Stomach (tissue), 9 donors: Measurements from ENCODE around the gene KIAA2012. TPM values are rescaled to one million over a fixed set of nuclear protein-coding genes. Genes with fewer than 3 reads are reported as not detected.
A peak's percentile ranks its signal among the peaks of the same experiment; 100 is the strongest.

ENCODE experiments used
- DNase-seq, 2 donors: peaks; one replicate each; pipeline versions ENCODE4 v3.0.0 to v3.0.0-alpha.2; 2013 to 2019
- H3K27ac ChIP-seq, 5 donors: fragments of 200-600 bp in 4 of 5; sonication (generic) in 4 of 5; one replicate each; pipeline ENCODE4 v1.5.1; 2013 to 2019; ENCODE audit warnings: mild to moderate bottlenecking in 1 of 5, moderate library complexity in 1 of 5
- H3K27me3 ChIP-seq, 3 donors: fragments of 200-600 bp; sonication (generic); one replicate each; pipeline ENCODE4 v1.5.1; 2017 to 2019; ENCODE audit warnings: mixed run types in 1 of 3
- H3K36me3 ChIP-seq, 4 donors: fragments of 200-600 bp; sonication (generic); 1 replicate in 3 of 4; 2 replicates in 1 of 4; pipeline ENCODE4 v1.5.1; 2016 to 2019
- H3K4me1 ChIP-seq, 4 donors: fragments of 200-600 bp; sonication (generic); one replicate each; pipeline ENCODE4 v1.5.1; 2016 to 2019
- H3K4me3 ChIP-seq, 4 donors: fragments of 200-600 bp; sonication (generic) in 3 of 4; one replicate each; pipeline ENCODE4 v1.5.1; 2016 to 2019; ENCODE audit warnings: mild to moderate bottlenecking in 1 of 4
- H3K9me3 ChIP-seq, 4 donors: fragments of 200-600 bp; sonication (generic); one replicate each; pipeline ENCODE4 v1.5.1; 2016 to 2019
- CTCF ChIP-seq, 7 experiments: fragments of 450-650 bp in 4 of 7; fragments of 200-600 bp in 3 of 7; sonication (generic) in 3 of 7; IDR thresholded peaks; one replicate each; pipeline ENCODE4 v1.5.1; 2016 to 2019; ENCODE audit warnings: antibody characterized with exemption in 7 of 7, control low read depth in 2 of 7, mild to moderate bottlenecking in 1 of 7
- EP300 ChIP-seq: sonication (generic); formaldehyde crosslinking; IDR thresholded peaks from one replicate; pipeline ENCODE4 v1.6.1; 2017; ENCODE audit warnings: antibody characterized with exemption
- POLR2A ChIP-seq, 4 donors: fragments of 450-650 bp; IDR thresholded peaks; one replicate each; pipeline ENCODE4 v1.6.1; 2016; ENCODE audit warnings: antibody characterized with exemption in 4 of 4, control low read depth in 2 of 4, mild to moderate bottlenecking in 1 of 4, moderate library complexity in 1 of 4
- POLR2AphosphoS5 ChIP-seq, 3 donors: sonication (generic); formaldehyde crosslinking; IDR thresholded peaks; one replicate each; pipeline ENCODE4 v1.6.1; 2016; ENCODE audit warnings: antibody characterized with exemption in 3 of 3
- WGBS, 5 donors: extraction: QIAGEN DNeasy Blood & Tissue Kit in 3 of 5; methylation state at CpG; one replicate each; pipeline versions ENCODE4 v1.1.5 to v1.1.7; 2013 to 2018; 5-methylcytosine and 5-hydroxymethylcytosine counted together
- intact Hi-C: fragments of 100-400 bp; cut with DNase I; formaldehyde crosslinking; loops from one replicate; pipeline ENCODE4 v1.15.1; 2023; ENCODE audit warnings: low total_unique reads
- polyA plus RNA-seq, 3 donors: library from polyadenylated mRNA; stranded (reverse); fragments of 200-250 nt; gene quantifications; one replicate each; pipeline ENCODE4 v1.2.3, GENCODE V29; 2013
- total RNA-seq, 5 donors: library from RNA; depleted of rRNA; stranded (reverse); fragments of >200 nt; gene quantifications; one replicate each; pipeline versions ENCODE4 v1.1.0 to v1.2.3, GENCODE V29; 2014 to 2016
- donor health status: healthy with polysubstance abuse.
- donor health status: Bipolar disorder and iron deficiency.
- donor health status: healthy.

The KIAA2012 gene
- total and polyA plus RNA-seq, 8 donors, result 0.03 to 0.18 TPM; not detected in 6

GRCh38 chr2:202204855-202205254 lies 131.8 kb downstream of the KIAA2012 start:
- Histone ChIP-seq H3K9me3 (no peaks in the 10 kb centered on the region), H3K27me3 (no peaks in the 10 kb centered on the region), H3K36me3 (peaks cover 11 to 64% (median 58%) of the 10 kb centered on the region in 4 donors), H3K4me3 (no peak overlapping the region), H3K4me1 (no peaks in the 10 kb centered on the region), H3K27ac (no peak overlapping the region)
- TF ChIP-seq POLR2A (IDR thresholded peaks at IDR 0.05) (peak in 1 of 4 donors; percentile 7), EP300 (no peak)
- whole genome bisulfite sequencing, 5 donors, result 89 to 99% (median 97%) methylated on average over 2 of the region's 2 CpGs
- intact Hi-C loops, result no loop called here
- DNase-seq, result no peak

DNA sequence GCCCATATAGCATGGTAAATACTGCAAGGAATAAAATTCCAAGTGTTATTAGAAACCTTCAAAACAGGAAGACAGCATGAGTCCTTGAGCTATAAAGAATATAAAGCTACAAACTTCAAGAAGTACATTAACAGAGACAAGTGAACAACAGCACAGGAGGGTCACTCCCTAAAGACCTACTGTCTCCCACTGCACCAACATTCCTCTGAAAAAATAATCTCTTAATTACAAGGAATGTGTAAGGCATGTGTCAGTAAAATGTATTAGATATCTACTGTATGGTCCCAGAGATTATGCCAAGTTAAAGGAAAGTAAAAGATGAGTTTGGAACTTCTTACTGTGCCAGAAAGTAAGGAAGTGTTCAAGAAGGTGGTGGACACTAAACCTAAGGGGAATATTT lies 135.5 kb downstream of the KIAA2012 start:
- Histone ChIP-seq H3K27ac (no peak overlapping the region), H3K4me1 (no peaks in the 10 kb centered on the region), H3K4me3 (no peak overlapping the region), H3K36me3 (peaks cover 28 to 93% (median 83%) of the 10 kb centered on the region in 4 donors), H3K27me3 (no peaks in the 10 kb centered on the region), H3K9me3 (no peaks in the 10 kb centered on the region)
- intact Hi-C loops, result no loop called here
- TF ChIP-seq CTCF (IDR thresholded peaks at IDR 0.05) (no peak), EP300 (no peak), POLR2AphosphoS5 (IDR thresholded peaks at IDR 0.05) (no peak), POLR2A (IDR thresholded peaks at IDR 0.05) (no peak)
- no peak for DNase-seq

- no peak for DNase-seq
- no peak for TF ChIP-seq CTCF (IDR thresholded peaks at IDR 0.05)
- TF ChIP-seq EP300, result no peak
These were observed 142.1 kb downstream of the KIAA2012 start for GRCh38 chr2:202215179-202215578.

DNA sequence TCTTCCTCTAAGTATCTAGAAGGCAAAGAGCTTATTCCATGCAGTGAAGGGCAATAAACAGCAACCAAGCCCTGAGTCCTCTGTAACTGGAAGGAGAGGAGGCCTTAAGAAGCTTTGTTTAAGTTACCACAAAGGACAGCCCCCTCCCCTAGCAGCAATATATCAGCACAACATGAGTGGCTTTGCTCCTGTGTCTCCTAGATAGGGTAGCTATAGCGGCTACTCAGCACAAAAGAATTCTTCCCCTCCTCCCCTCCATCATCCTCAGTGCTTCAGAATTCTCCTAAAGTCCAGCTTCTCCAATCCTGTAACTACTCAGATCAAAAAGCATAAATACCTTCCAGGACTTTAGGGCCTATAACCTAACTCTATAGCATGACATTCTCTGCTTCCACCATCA lies 148.8 kb downstream of the KIAA2012 start:
- H3K27ac ChIP-seq, result no peak overlapping the region
- H3K27me3 ChIP-seq, result no peaks in the 10 kb centered on the region
- H3K9me3 ChIP-seq, result no peaks in the 10 kb centered on the region
- no peak overlapping the region for H3K4me3 ChIP-seq
- H3K36me3 ChIP-seq, result peaks cover 7 to 46% (median 41%) of the 10 kb centered on the region in 4 donors
- TF ChIP-seq CTCF (IDR thresholded peaks at IDR 0.05) (no peak), EP300 (no peak), POLR2A (IDR thresholded peaks at IDR 0.05) (no peak), POLR2AphosphoS5 (IDR thresholded peaks at IDR 0.05) (no peak)
- 41 to 80% (median 75%) methylated on average over 1 of the region's 1 CpG for WGBS, 5 donors
- H3K4me1 ChIP-seq, result peaks cover 0 to 25% (median 7%) of the 10 kb centered on the region in 4 donors
- DNase-seq, result no peak
- intact Hi-C loops, result no loop called here

More at GRCh38 chr2:202215179-202215578, 142.1 kb downstream of the KIAA2012 start:
- Histone ChIP-seq H3K27me3 (no peaks in the 10 kb centered on the region), H3K9me3 (no peaks in the 10 kb centered on the region), H3K36me3 (peaks cover 23 to 93% (median 82%) of the 10 kb centered on the region in 4 donors), H3K4me1 (no peaks in the 10 kb centered on the region), H3K4me3 (no peak overlapping the region), H3K27ac (no peak overlapping the region)
- intact Hi-C loops, result no loop called here
- 90 to 100% (median 100%) methylated on average over 1 of the region's 1 CpG for WGBS, 5 donors

- no peaks in the 10 kb centered on the region for H3K36me3 ChIP-seq
- H3K4me3 ChIP-seq, result peak overlapping the region; percentile 84 to 99 (median 88)
- H3K9me3 ChIP-seq, result no peaks in the 10 kb centered on the region
- peak overlapping the region; percentile 86 to 96 (median 90) for H3K27ac ChIP-seq
- H3K27me3 ChIP-seq, result no peaks in the 10 kb centered on the region
- no peak for TF ChIP-seq POLR2AphosphoS5 (IDR thresholded peaks at IDR 0.05)
- TF ChIP-seq POLR2A (IDR thresholded peaks at IDR 0.05), result no peak
- no peak for TF ChIP-seq EP300
- no peak for TF ChIP-seq CTCF (IDR thresholded peaks at IDR 0.05)
- H3K4me1 ChIP-seq, result peaks cover 19 to 52% (median 33%) of the 10 kb centered on the region in 4 donors
- intact Hi-C loops, result no loop called here
- peak in 1 of 2 donors; percentile 70 for DNase-seq
- 0 to 1% (median 1%) methylated on average over 9 to 30 of the region's 30 CpGs for WGBS, 5 donors
These were observed 164.8 kb downstream of the KIAA2012 start for GRCh38 chr2:202237787-202238233.
